SK-N-SH (cell line): ENCODE data around the gene WNK1. TPM values are rescaled to one million over a fixed set of nuclear protein-coding genes. Genes with fewer than 3 reads are reported as not detected.

Source experiments
- CTCF ChIA-PET: fragments of 300-600, 350-600 bp; formaldehyde crosslinking; extraction: SDS; loops from one replicate; lab custom pipeline; 2021; lab: Yijun Ruan, JAX
- POLR2A ChIA-PET: fragments of 350-600 bp; sonication (Branson Sonifier 250); formaldehyde crosslinking; extraction: SDS; loops from one replicate; lab custom pipeline; 2020; ENCODE audit warnings: antibody characterized with exemption, inconsistent platforms; lab: Yijun Ruan, JAX
- DNase-seq: peaks from one replicate; pipeline ENCODE4 v3.0.0; 2012
- H2AFZ ChIP-seq: fragments of 200-600 bp; sonication (generic); 2 replicates; pipeline ENCODE4 v1.8.1; 2016; ENCODE audit warnings: antibody characterized with exemption, mild to moderate bottlenecking, low read depth
- H3F3A ChIP-seq: fragments of 200-600 bp; sonication (generic); replicated peaks from 2 replicates; pipeline ENCODE3; 2016; ENCODE audit warnings: antibody characterized with exemption, mild to moderate bottlenecking; ENCODE audit not compliant: insufficient read depth
- H3K27ac ChIP-seq, 2 experiments: fragments of 200-500 bp in 1 of 2; fragments of 200-600 bp in 1 of 2; sonication (Bioruptor generic) in 1 of 2; sonication (generic), shearing (Covaris generic) in 1 of 2; 2 replicates each; pipeline versions ENCODE4 v1.5.1 to v1.6.1; 2014 to 2016; ENCODE audit warnings: low read depth in 2 of 2, inconsistent platforms in 1 of 2, low read length in 1 of 2, mild to moderate bottlenecking in 1 of 2, mixed read lengths in 1 of 2
- H3K27me3 ChIP-seq: fragments of 200-600 bp; sonication (generic), shearing (Covaris generic); 2 replicates; pipeline ENCODE4 v1.6.1; 2016; ENCODE audit warnings: mixed run types; ENCODE audit not compliant: insufficient read depth
- H3K36me3 ChIP-seq, 2 experiments: fragments of 200-500 bp in 1 of 2; fragments of 200-600 bp in 1 of 2; sonication (Bioruptor generic) in 1 of 2; sonication (generic) in 1 of 2; replicated peaks in 1 of 2; 2 replicates each; pipeline versions ENCODE3 to v1.5.1; 2014 to 2016; ENCODE audit warnings: low read length in 1 of 2, mild to moderate bottlenecking in 1 of 2; ENCODE audit not compliant: insufficient read depth in 2 of 2, control insufficient read depth in 1 of 2
- H3K4me1 ChIP-seq, 2 experiments: fragments of 200-500 bp in 1 of 2; fragments of 200-600 bp in 1 of 2; sonication (Bioruptor generic) in 1 of 2; sonication (generic), shearing (Covaris generic) in 1 of 2; 2 replicates each; pipeline versions ENCODE4 v1.5.1 to v1.6.1; 2014 to 2016; ENCODE audit warnings: low read depth in 1 of 2, low read length in 1 of 2, mixed run types in 1 of 2; ENCODE audit not compliant: insufficient read depth in 2 of 2, control insufficient read depth in 1 of 2
- H3K4me2 ChIP-seq: fragments of 200-600 bp; sonication (generic), shearing (Covaris generic); 2 replicates; pipeline ENCODE4 v1.6.1; 2017; ENCODE audit warnings: mixed run types
- H3K4me3 ChIP-seq, 2 experiments: fragments of 200-500 bp in 1 of 2; fragments of 200-600 bp in 1 of 2; sonication (Bioruptor generic) in 1 of 2; sonication (generic), shearing (Covaris generic) in 1 of 2; 2 replicates each; pipeline versions ENCODE4 v1.5.1 to v1.8.1; 2014 to 2016; ENCODE audit warnings: low read depth in 2 of 2, inconsistent platforms in 1 of 2, low read length in 1 of 2, mild to moderate bottlenecking in 1 of 2, mixed read lengths in 1 of 2, moderate library complexity in 1 of 2
- H3K79me2 ChIP-seq: fragments of 200-600 bp; sonication (generic); 2 replicates; pipeline ENCODE4 v1.8.1; 2017; ENCODE audit warnings: mild to moderate bottlenecking; ENCODE audit not compliant: insufficient read depth
- H3K9ac ChIP-seq: fragments of 200-600 bp; sonication (generic); 2 replicates; pipeline ENCODE4 v1.6.1; 2017; ENCODE audit warnings: mixed run types
- H3K9me2 ChIP-seq: fragments of 200-600 bp; sonication (generic); 2 replicates; pipeline ENCODE4 v1.6.1; 2017; ENCODE audit warnings: mixed run types
- H3K9me3 ChIP-seq: fragments of 200-600 bp; sonication (generic); 2 replicates; pipeline ENCODE4 v1.6.1; 2017; ENCODE audit warnings: mixed run types, mild to moderate bottlenecking, moderate library complexity
- H4K20me1 ChIP-seq: fragments of 200-600 bp; sonication (generic); 2 replicates; pipeline ENCODE4 v1.6.1; 2017; ENCODE audit warnings: mild to moderate bottlenecking, mixed run types; ENCODE audit not compliant: insufficient read depth
- EZH2phosphoT487 ChIP-seq: fragments of 200-600 bp; sonication (generic); IDR thresholded peaks from 2 replicates; pipeline ENCODE4 v1.6.1; 2017; ENCODE audit warnings: low read depth, mixed run types, mild to moderate bottlenecking, antibody characterized with exemption, moderate library complexity, borderline replicate concordance
- FOSL2 ChIP-seq: IDR thresholded peaks from 2 replicates; pipeline ENCODE4 v1.4.0; 2012; ENCODE audit warnings: low read depth, mild to moderate bottlenecking, moderate library complexity, borderline replicate concordance
- FOXJ3 ChIP-seq: sonication (generic); formaldehyde crosslinking; IDR thresholded peaks from 2 replicates; pipeline ENCODE4 v1.5.1; 2020; ENCODE audit warnings: mild to moderate bottlenecking, missing genetic modification reagents
- GABPA ChIP-seq: IDR thresholded peaks from 2 replicates; pipeline ENCODE4 v1.4.0; 2012; ENCODE audit warnings: low read depth, mild to moderate bottlenecking
- GATA2 ChIP-seq: sonication (generic); formaldehyde crosslinking; IDR thresholded peaks from 2 replicates; pipeline ENCODE4 v1.5.0; 2020; ENCODE audit warnings: mild to moderate bottlenecking, missing genetic modification reagents
- JUND ChIP-seq: IDR thresholded peaks from 2 replicates; pipeline ENCODE4 v1.4.0; 2012
- MEF2A ChIP-seq: IDR thresholded peaks from 2 replicates; pipeline ENCODE4 v1.4.0; 2012; ENCODE audit warnings: low read depth, borderline replicate concordance
- MXI1 ChIP-seq: IDR thresholded peaks from 2 replicates; pipeline ENCODE4 v1.6.1; 2012; ENCODE audit warnings: mild to moderate bottlenecking, low read depth, low read length, improper control_type of control experiment
- NRF1 ChIP-seq: IDR thresholded peaks from 2 replicates; pipeline ENCODE4 v1.6.1; 2012; ENCODE audit warnings: low read depth, mild to moderate bottlenecking, low read length
- RCOR1 ChIP-seq: fragments of 150-350 bp; IDR thresholded peaks from 2 replicates; pipeline ENCODE4 v1.6.1; 2017; ENCODE audit warnings: antibody characterized with exemption, low read length
- RFX5 ChIP-seq: IDR thresholded peaks from 2 replicates; pipeline ENCODE4 v1.6.1; 2012; ENCODE audit warnings: mild to moderate bottlenecking, improper control_type of control experiment, low read length
- TAF1 ChIP-seq: IDR thresholded peaks from 2 replicates; pipeline ENCODE4 v1.6.1; 2012; ENCODE audit warnings: low read depth, mild to moderate bottlenecking, low read length, moderate library complexity, borderline replicate concordance
- TCF12 ChIP-seq: IDR thresholded peaks from 2 replicates; pipeline ENCODE4 v1.4.0; 2012
- TEAD4 ChIP-seq: IDR thresholded peaks from 2 replicates; pipeline ENCODE4 v1.4.0; 2012; ENCODE audit warnings: mild to moderate bottlenecking, borderline replicate concordance; ENCODE audit not compliant: insufficient read depth
- WGBS: methylation state at CpG from one replicate; pipeline ENCODE4 v1.1.6; 2017; ENCODE audit warnings: low lambda C conversion rate; 5-methylcytosine and 5-hydroxymethylcytosine counted together
- polyA plus RNA-seq, 3 experiments: library from polyadenylated mRNA; depleted of rRNA; stranded (reverse); fragments of >200 nt; gene quantifications; 2 replicates each; pipeline ENCODE4 v1.2.3, GENCODE V29; 2012
- TF ChIP-seq, protein P1 (sequence below): fragments of 150-350 bp; IDR thresholded peaks from 2 replicates; pipeline ENCODE4 v1.6.1; 2016; ENCODE audit warnings: mild to moderate bottlenecking, low read depth, low read length
- TF ChIP-seq, protein P2 (sequence below): IDR thresholded peaks from 2 replicates; pipeline ENCODE4 v1.4.0; 2012; ENCODE audit warnings: low read depth
- TF ChIP-seq, protein P3 (sequence below): fragments of 200-600 bp; sonication (generic); IDR thresholded peaks from 2 replicates; pipeline ENCODE4 v1.6.1; 2017; ENCODE audit warnings: antibody characterized with exemption, mild to moderate bottlenecking, moderate library complexity
- TF ChIP-seq, protein P4 (sequence below): IDR thresholded peaks from 2 replicates; pipeline ENCODE4; 2012

The WNK1 gene
- polyA plus RNA-seq, 1 of the 3 experiments (the other 2 are of a cell fraction): 30.5 TPM

DNA sequence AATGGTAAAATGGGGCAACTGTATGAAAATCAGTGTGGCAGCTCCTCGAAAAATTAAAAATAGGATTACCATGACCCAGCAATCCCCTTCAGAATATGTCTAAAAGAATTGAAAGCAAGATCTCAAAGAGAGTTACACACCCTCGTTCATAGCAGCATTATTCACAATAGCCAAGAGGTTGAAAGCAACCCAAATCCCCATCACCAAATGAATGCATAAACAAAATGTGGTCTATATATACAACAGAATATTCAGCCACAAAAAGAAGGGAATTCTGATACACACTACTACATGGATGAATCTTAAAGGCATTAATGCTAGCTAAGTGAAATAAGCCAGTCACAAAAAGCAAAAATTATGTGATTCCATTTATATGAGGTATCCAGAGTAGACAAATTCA, 169.9 kb downstream of the WNK1 start:
- Histone ChIP-seq H3F3A (peaks cover 4% of the 10 kb centered on the region), H3K4me1 (no peaks in the 10 kb centered on the region), H4K20me1 (no peaks in the 10 kb centered on the region), H3K27ac (no peak overlapping the region), H3K79me2 (no peaks in the 10 kb centered on the region), H2AFZ (no peak overlapping the region), H3K4me2 (no peak overlapping the region), H3K9me3 (no peaks in the 10 kb centered on the region), H3K27me3 (no peaks in the 10 kb centered on the region), H3K4me3 (no peak overlapping the region), H3K36me3 (peaks cover 30 to 43% of the 10 kb centered on the region in 2 experiments), H3K9me2 (no peaks in the 10 kb centered on the region), H3K9ac (no peak overlapping the region)
- 97% methylated on average over 2 of the region's 2 CpGs for WGBS
- POLR2A ChIA-PET: no interaction called here
- TF ChIP-seq TCF12: no peak
- TF ChIP-seq NRF1: no peak
- TF ChIP-seq GATA2 (CRISPR knock-in tag): no peak
- TF ChIP-seq, protein P1, sequence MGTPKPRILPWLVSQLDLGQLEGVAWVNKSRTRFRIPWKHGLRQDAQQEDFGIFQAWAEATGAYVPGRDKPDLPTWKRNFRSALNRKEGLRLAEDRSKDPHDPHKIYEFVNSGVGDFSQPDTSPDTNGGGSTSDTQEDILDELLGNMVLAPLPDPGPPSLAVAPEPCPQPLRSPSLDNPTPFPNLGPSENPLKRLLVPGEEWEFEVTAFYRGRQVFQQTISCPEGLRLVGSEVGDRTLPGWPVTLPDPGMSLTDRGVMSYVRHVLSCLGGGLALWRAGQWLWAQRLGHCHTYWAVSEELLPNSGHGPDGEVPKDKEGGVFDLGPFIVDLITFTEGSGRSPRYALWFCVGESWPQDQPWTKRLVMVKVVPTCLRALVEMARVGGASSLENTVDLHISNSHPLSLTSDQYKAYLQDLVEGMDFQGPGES: no peak
- no peak for TF ChIP-seq TAF1
- TF ChIP-seq GABPA: no peak
- no peak for TF ChIP-seq JUND
- no peak for TF ChIP-seq FOXJ3
- CTCF ChIA-PET: no interaction called here
- DNase-seq: no peak

DNA sequence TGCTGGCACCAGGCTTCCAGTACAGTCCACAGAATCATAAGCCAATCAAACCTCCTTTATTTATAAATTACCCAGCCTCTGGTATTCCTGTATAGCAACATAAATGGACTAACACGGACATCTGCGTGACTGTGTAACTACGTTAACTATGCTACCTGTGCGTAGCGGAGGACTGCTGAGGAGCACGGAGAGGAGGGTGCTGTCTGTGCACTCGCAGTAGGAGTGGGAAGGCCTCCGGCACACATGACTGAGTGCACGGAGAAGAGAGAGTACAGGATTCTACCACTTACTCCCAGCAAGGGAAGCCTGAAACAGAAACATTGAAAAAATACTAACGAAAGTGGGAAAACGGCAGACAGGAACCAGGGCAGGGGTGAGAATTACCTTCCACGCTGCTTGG, 174.3 kb downstream of the WNK1 start:
- CTCF ChIA-PET: interaction anchor here (0.6 kb wide), 1 partner anchor 11 kb away, joined by 3 read pairs; no protein-coding TSS in a partner anchor
- no peaks in the 10 kb centered on the region for H3K79me2 ChIP-seq
- TF ChIP-seq, protein P2, sequence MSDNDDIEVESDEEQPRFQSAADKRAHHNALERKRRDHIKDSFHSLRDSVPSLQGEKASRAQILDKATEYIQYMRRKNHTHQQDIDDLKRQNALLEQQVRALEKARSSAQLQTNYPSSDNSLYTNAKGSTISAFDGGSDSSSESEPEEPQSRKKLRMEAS: no peak
- TF ChIP-seq TCF12: no peak
- TF ChIP-seq MXI1: no peak
- TF ChIP-seq FOSL2: no peak
- TF ChIP-seq TEAD4: no peak
- no peak for TF ChIP-seq RCOR1
- no peaks in the 10 kb centered on the region for H4K20me1 ChIP-seq
- POLR2A ChIA-PET: no interaction called here
- H3K9me2 ChIP-seq: no peaks in the 10 kb centered on the region
- H3K4me2 ChIP-seq: no peak overlapping the region
- no peak overlapping the region for H3K4me3 ChIP-seq
- H3K27me3 ChIP-seq: no peaks in the 10 kb centered on the region
- no peaks in the 10 kb centered on the region for H3K4me1 ChIP-seq
- no peak overlapping the region for H2AFZ ChIP-seq
- no peak for DNase-seq
- H3K36me3 ChIP-seq: peaks cover 28 to 50% of the 10 kb centered on the region in 2 experiments
- WGBS: 86% methylated on average over 12 of the region's 12 CpGs
- no peak overlapping the region for H3K9ac ChIP-seq
- H3F3A ChIP-seq: peaks cover 3% of the 10 kb centered on the region
- no peak overlapping the region for H3K27ac ChIP-seq
- no peaks in the 10 kb centered on the region for H3K9me3 ChIP-seq

DNA sequence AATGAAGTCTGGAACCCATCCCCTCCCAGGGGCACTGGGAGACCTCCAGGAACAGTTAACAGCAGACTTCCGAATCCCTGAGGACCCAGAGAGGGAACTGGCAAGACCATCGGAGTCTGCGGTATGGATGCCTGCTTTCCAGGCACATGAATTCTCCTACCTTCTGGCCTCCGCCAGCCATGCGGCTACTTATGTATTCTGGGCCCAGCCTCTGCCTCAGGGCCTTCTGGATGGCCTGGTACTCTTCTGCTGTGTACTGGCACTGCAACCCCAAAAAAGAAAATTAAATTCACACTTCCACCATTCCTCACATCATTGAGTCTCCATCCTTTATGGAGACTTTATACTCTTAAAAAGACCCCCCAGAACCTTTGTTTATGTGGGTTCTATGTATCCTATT, 178.7 kb downstream of the WNK1 start:
- H3K36me3 ChIP-seq: peaks cover 19 to 36% of the 10 kb centered on the region in 2 experiments
- no peaks in the 10 kb centered on the region for H3K9me2 ChIP-seq
- POLR2A ChIA-PET: no interaction called here
- CTCF ChIA-PET: no interaction called here
- no peaks in the 10 kb centered on the region for H3K9me3 ChIP-seq
- peaks cover 2% of the 10 kb centered on the region; the same call in 1 of the 2 replicates for H3K79me2 ChIP-seq
- H3K27me3 ChIP-seq: no peaks in the 10 kb centered on the region
- TF ChIP-seq, protein P3, sequence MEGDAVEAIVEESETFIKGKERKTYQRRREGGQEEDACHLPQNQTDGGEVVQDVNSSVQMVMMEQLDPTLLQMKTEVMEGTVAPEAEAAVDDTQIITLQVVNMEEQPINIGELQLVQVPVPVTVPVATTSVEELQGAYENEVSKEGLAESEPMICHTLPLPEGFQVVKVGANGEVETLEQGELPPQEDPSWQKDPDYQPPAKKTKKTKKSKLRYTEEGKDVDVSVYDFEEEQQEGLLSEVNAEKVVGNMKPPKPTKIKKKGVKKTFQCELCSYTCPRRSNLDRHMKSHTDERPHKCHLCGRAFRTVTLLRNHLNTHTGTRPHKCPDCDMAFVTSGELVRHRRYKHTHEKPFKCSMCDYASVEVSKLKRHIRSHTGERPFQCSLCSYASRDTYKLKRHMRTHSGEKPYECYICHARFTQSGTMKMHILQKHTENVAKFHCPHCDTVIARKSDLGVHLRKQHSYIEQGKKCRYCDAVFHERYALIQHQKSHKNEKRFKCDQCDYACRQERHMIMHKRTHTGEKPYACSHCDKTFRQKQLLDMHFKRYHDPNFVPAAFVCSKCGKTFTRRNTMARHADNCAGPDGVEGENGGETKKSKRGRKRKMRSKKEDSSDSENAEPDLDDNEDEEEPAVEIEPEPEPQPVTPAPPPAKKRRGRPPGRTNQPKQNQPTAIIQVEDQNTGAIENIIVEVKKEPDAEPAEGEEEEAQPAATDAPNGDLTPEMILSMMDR: no peak
- TF ChIP-seq EZH2phosphoT487 (no peak), FOXJ3 (no peak), GATA2 (CRISPR knock-in tag) (no peak), MEF2A (no peak), RCOR1 (no peak), GABPA (no peak), RFX5 (no peak)
- TF ChIP-seq, protein P4, sequence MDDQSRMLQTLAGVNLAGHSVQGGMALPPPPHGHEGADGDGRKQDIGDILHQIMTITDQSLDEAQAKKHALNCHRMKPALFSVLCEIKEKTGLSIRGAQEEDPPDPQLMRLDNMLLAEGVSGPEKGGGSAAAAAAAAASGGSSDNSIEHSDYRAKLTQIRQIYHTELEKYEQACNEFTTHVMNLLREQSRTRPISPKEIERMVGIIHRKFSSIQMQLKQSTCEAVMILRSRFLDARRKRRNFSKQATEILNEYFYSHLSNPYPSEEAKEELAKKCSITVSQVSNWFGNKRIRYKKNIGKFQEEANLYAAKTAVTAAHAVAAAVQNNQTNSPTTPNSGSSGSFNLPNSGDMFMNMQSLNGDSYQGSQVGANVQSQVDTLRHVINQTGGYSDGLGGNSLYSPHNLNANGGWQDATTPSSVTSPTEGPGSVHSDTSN: no peak
- TF ChIP-seq, protein P1: no peak
- H4K20me1 ChIP-seq: no peaks in the 10 kb centered on the region
- H3F3A ChIP-seq: peaks cover 3% of the 10 kb centered on the region
- H3K4me3 ChIP-seq: no peak overlapping the region
- H3K9ac ChIP-seq: no peak overlapping the region
- H2AFZ ChIP-seq: no peak overlapping the region
- DNase-seq: no peak
- WGBS: 93% methylated on average over 5 of the region's 5 CpGs
- H3K4me1 ChIP-seq: no peaks in the 10 kb centered on the region
- no peak overlapping the region for H3K4me2 ChIP-seq
- H3K27ac ChIP-seq: no peak overlapping the region
